Measurements from ENCODE around the gene OR6B3. TPM values are rescaled to one million over a fixed set of nuclear protein-coding genes. Genes with fewer than 3 reads are reported as not detected.

Gene OR6B3
- total RNA-seq, 2 experiments from 2014 or later: not detected

- ChIA-PET CTCF (no interaction called here), POLR2A (no interaction called here)
- intact Hi-C loops (cut with micrococcal nuclease): no loop called here
- peaks cover 9% of the 10 kb centered on the region for H3K9me3 Mint-ChIP-seq
- no peak overlapping the region for H3K27ac Mint-ChIP-seq
- ATAC-seq (no peak), DNase-seq (no peak)
- peaks cover 1% of the 10 kb centered on the region for H3K36me3 Mint-ChIP-seq (ENCODE audit: low read depth)
- H3K4me1 Mint-ChIP-seq (ENCODE audit: low read depth): no peaks in the 10 kb centered on the region
- no peak overlapping the region for H3K4me3 Mint-ChIP-seq
- no peak for TF ChIP-seq CTCF (IDR thresholded peaks at IDR 0.05)
- H3K27me3 Mint-ChIP-seq: peaks cover 22% of the 10 kb centered on the region
Observed at GRCh38 chr2:240086563-240086962, 33.2 kb upstream of the OR6B3 start.

GRCh38 chr2:240078631-240079030 lies 25.3 kb upstream of the OR6B3 start:
- no peak for DNase-seq
- POLR2A ChIA-PET: no interaction called here
- Mint-ChIP-seq H3K4me3 (no peak overlapping the region), H3K36me3 (ENCODE audit: low read depth) (peaks cover 2% of the 10 kb centered on the region), H3K4me1 (ENCODE audit: low read depth) (no peaks in the 10 kb centered on the region), H3K9me3 (peaks cover 10% of the 10 kb centered on the region), H3K27me3 (peaks cover 11% of the 10 kb centered on the region), H3K27ac (no peak overlapping the region)
- intact Hi-C loops (cut with micrococcal nuclease): no loop called here
- CTCF ChIA-PET: no interaction called here
- no peak for ATAC-seq
- no peak for TF ChIP-seq CTCF (IDR thresholded peaks at IDR 0.05)

- TF ChIP-seq CTCF (IDR thresholded peaks at IDR 0.05): no peak
- H3K9me3 Mint-ChIP-seq: peaks cover 10% of the 10 kb centered on the region
- intact Hi-C loops (cut with micrococcal nuclease): no loop called here
- H3K4me1 Mint-ChIP-seq (ENCODE audit: low read depth): no peaks in the 10 kb centered on the region
- peaks cover 2% of the 10 kb centered on the region for H3K36me3 Mint-ChIP-seq (ENCODE audit: low read depth)
- H3K27me3 Mint-ChIP-seq: peaks cover 12% of the 10 kb centered on the region
- ChIA-PET CTCF (no interaction called here), POLR2A (no interaction called here)
- no peak overlapping the region for H3K4me3 Mint-ChIP-seq
- H3K27ac Mint-ChIP-seq: no peak overlapping the region
- DNase-seq (no peak), ATAC-seq (no peak)
Observed at GRCh38 chr2:240077442-240077841, 24.1 kb upstream of the OR6B3 start.

GRCh38 chr2:240074545-240074944 lies 21.2 kb upstream of the OR6B3 start:
- peaks cover 9% of the 10 kb centered on the region for H3K27me3 Mint-ChIP-seq
- intact Hi-C loops (cut with micrococcal nuclease): no loop called here
- ChIA-PET CTCF (interaction anchor here (2.1 to 2.6 kb wide), 2 partner anchors 8 to 14 kb away, joined by 9 to 11 read pairs; no protein-coding TSS in a partner anchor), POLR2A (no interaction called here)
- H3K4me3 Mint-ChIP-seq: no peak overlapping the region
- no peaks in the 10 kb centered on the region for H3K4me1 Mint-ChIP-seq (ENCODE audit: low read depth)
- ATAC-seq (no peak), DNase-seq (no peak)
- peaks cover 13% of the 10 kb centered on the region for H3K9me3 Mint-ChIP-seq
- TF ChIP-seq CTCF (IDR thresholded peaks at IDR 0.05): no peak
- H3K27ac Mint-ChIP-seq: no peak overlapping the region
- peaks cover 2% of the 10 kb centered on the region for H3K36me3 Mint-ChIP-seq (ENCODE audit: low read depth)

GRCh38 chr2:240070907-240071306 lies 17.6 kb upstream of the OR6B3 start:
- Mint-ChIP-seq H3K9me3 (peaks cover 5% of the 10 kb centered on the region), H3K4me3 (no peak overlapping the region), H3K36me3 (ENCODE audit: low read depth) (no peaks in the 10 kb centered on the region), H3K4me1 (ENCODE audit: low read depth) (no peaks in the 10 kb centered on the region), H3K27ac (no peak overlapping the region), H3K27me3 (peaks cover 10% of the 10 kb centered on the region)
- intact Hi-C loops (cut with micrococcal nuclease): no loop called here
- DNase-seq: no peak
- ATAC-seq: no peak
- POLR2A ChIA-PET: no interaction called here
- CTCF ChIA-PET: interaction anchor here (2.0 kb wide), 1 partner anchor 10 kb away, joined by 5 read pairs; no protein-coding TSS in a partner anchor
- no peak for TF ChIP-seq CTCF (IDR thresholded peaks at IDR 0.05)
